ENCODE measurements around the gene SNAP29. TPM values are rescaled to one million over a fixed set of nuclear protein-coding genes. Genes with fewer than 3 reads are reported as not detected.

The SNAP29 gene
- total and polyA plus RNA-seq, 9 of the 15 experiments (the other 6 are each of a cell fraction or from before 2014, with no cell fraction given): 19.5 to 250 (median 75.9) TPM

- TF ChIP-seq, protein P1, sequence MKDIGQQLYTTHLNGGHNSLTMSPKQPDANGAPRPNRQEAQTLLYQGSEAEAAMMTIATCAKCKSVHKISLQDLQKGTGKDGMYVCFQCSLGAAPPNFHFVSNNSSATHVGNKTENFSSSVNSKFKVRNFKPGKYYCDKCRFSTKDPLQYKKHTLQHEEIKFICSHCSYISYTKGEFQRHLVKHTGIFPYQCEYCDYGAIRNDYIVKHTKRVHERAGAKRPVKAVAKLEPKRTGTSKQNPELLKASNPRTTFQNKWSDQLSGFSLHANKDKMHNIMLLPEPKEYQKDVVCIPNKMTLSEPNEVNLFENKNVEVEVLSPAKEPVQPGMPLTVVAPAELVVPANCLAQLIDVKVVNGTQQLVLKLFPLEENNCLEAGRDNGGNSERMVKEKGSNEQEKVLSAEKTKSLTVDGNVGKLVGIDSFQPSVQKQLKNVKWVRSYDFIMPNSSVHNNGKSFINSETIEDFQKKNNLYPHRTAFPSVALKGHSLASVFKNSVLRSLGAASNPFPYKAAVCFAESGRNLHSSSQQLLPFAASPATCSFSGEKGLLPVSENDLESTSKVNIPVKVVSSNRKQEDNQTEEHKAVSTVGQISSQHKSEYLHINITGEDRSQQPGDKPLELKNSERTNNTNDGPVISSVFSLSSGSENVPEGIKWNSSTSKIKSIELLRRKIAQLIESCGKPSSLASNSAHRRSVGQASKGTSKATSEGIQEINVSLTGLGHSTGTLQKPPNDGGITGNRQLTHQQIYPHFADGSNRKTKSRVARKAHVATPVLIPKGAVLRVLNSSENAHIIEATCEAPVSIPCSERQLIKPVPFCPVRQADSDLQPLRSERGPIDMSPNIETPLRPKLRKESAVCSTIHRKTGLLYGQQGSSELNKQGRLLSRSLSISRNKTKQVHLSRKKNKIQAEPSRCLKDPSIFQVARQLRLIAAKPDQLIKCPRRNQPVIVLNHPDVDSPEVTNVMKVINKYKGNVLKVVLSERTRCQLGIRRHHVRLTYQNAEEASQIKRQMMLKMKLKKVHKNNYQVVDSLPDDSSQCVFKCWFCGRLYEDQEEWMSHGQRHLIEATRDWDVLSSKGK (CRISPR knock-in tag; IDR thresholded peaks at IDR 0.05): no peak
- TF ChIP-seq ELF2 (CRISPR knock-in tag; IDR thresholded peaks at IDR 0.05) (0 out of 2 replicates have a peak, but pooled peaks have one; percentile 48), NR3C1 (CRISPR knock-in tag; IDR thresholded peaks at IDR 0.05) (no peak), ZNF707 (CRISPR knock-in tag; conservative IDR thresholded peaks at IDR 0.05) (0 out of 2 replicates have a peak, but pooled peaks have one; percentile 24), BDP1 (IDR thresholded peaks at IDR 0.05; ENCODE audit: insufficient read depth, insufficient read length) (peak; percentile 16), THRA (IDR thresholded peaks at IDR 0.05) (0 out of 2 replicates have a peak, but pooled peaks have one; percentile 10), HIVEP1 (CRISPR knock-in tag; IDR thresholded peaks at IDR 0.05) (0 out of 2 replicates have a peak, but pooled peaks have one; percentile 25), ZNF507 (tag; conservative IDR thresholded peaks at IDR 0.05) (peak; percentile 30; the same call in 1 of the 2 replicates), C11orf30 (IDR thresholded peaks at IDR 0.05; ENCODE audit: low read depth) (peak; percentile 61; the same call in 1 of the 2 replicates), NRF1 (conservative IDR thresholded peaks at IDR 0.05 in 1 of 2, IDR thresholded peaks at IDR 0.05 in 1 of 2) (no peak), IFI16 (CRISPR knock-in tag; IDR thresholded peaks at IDR 0.05) (0 out of 2 replicates have a peak, but pooled peaks have one; percentile 51), SIRT6 (IDR thresholded peaks at IDR 0.05; ENCODE audit: low read depth, low read length) (no peak), KDM4B (IDR thresholded peaks at IDR 0.05; ENCODE audit: borderline replicate concordance in 2 of 2, low read depth in 1 of 2) (0 out of 4 replicates have a peak, but pooled peaks of 1 of the 2 experiments have one; percentile 91), ZNF124 (CRISPR knock-in tag; IDR thresholded peaks at IDR 0.05) (peak; percentile 64; the same call in 1 of the 2 replicates), ZNF316 (IDR thresholded peaks at IDR 0.05) (peak; percentile 82), ATF2 (CRISPR knock-in tag; IDR thresholded peaks at IDR 0.05) (peak; percentile 21; the same call in 1 of the 2 replicates), ZNF76 (CRISPR knock-in tag; IDR thresholded peaks at IDR 0.05; ENCODE audit: borderline replicate concordance) (no peak), ZNF586 (CRISPR knock-in tag; conservative IDR thresholded peaks at IDR 0.05) (no peak), HSF4 (CRISPR knock-in tag; IDR thresholded peaks at IDR 0.05; ENCODE audit: borderline replicate concordance) (0 out of 2 replicates have a peak, but pooled peaks have one; percentile 16)
Measured at GRCh38 chr22:20836987-20837823, 21.6 kb upstream of the SNAP29 start (continued).
